ENCODE measurements around the gene RBM10.

RBM10 gene

DNA sequence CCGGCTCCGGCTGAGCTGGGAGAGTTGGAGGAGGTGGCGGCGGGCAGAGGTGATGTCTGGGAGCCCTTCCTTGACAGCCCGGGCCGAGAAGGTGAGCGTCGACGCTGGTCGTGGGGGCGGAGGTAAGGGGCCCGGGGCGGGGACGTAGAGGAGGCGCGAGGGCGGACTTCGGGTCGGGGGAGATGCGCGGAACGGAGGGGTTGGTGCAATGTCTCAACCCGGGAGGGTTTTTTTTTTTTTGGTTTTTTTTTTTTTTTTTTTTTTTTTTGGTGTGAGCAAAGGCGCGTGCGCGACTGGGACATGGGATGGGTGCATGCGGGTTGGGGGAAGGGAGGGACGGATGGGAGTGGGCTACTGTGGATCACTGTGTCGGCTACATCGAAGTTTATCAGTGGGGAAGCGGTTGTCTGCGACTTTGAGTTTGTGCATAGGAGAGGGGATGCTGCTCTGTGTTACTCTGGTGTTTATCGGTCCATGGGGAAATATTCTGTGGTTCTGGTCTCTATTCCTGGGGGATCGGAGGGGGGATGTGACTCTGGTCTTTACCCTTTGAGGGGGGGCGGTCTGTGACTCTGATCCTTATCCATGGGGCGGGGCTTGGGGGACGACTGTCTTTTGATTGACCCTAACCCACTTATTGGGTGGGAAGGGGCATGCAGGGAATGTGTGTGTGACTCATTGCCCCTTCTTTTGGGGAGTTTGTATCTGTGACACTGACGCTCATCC, 537 bp downstream of the RBM10 start:
- peak overlapping the region; percentile 78 for H3K4me3 ChIP-seq (ENCODE audit: low read depth, low read length)
- in situ Hi-C loops (cut with HindIII; ENCODE audit: low sequenced_read_pairs) = no loop called here
- no peak for DNase-seq (ENCODE audit: low read depth, low spot score)
- TF ChIP-seq, protein P1, sequence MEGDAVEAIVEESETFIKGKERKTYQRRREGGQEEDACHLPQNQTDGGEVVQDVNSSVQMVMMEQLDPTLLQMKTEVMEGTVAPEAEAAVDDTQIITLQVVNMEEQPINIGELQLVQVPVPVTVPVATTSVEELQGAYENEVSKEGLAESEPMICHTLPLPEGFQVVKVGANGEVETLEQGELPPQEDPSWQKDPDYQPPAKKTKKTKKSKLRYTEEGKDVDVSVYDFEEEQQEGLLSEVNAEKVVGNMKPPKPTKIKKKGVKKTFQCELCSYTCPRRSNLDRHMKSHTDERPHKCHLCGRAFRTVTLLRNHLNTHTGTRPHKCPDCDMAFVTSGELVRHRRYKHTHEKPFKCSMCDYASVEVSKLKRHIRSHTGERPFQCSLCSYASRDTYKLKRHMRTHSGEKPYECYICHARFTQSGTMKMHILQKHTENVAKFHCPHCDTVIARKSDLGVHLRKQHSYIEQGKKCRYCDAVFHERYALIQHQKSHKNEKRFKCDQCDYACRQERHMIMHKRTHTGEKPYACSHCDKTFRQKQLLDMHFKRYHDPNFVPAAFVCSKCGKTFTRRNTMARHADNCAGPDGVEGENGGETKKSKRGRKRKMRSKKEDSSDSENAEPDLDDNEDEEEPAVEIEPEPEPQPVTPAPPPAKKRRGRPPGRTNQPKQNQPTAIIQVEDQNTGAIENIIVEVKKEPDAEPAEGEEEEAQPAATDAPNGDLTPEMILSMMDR (IDR thresholded peaks at IDR 0.05; ENCODE audit: low read depth, low read length) = no peak

DNA sequence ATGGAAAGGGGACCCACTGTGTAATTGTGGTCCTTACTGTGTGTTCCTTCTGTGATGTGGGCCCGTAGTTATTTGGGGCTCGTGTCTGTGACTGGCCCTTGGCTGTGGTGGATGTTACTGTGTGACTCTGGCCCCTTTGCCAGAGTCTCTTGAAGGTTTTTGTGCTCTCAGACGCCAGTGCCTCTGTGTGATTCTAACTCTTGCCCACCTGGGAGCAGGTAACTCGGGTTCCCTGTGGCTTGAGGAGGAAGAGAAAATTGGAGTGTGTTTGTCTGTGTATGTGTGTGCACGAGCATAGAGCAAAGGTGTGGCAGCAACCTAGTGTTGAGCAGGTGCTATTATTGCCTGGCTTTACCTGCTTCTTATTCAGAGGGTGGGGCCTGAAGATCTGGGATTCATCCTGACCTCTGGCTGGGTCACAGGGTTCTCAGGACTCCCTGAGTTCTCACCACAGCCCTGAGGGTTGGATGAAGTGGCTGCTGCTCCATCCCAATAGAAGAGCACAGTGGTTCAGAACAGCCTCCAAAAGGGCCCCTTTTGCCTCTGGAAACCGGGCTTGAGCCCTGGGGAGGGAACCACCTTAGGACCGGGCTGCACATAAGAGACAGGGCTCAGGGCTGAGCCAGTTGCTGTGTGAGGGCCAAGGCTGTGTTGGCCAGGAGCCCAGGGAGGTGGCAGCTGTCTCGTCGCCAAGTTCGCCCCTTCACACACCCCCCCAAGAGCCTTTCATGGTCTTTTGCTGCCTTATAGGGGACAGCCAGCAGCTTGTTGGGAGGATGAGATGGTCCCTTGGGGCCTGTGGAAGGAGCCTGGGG, 1.3 kb downstream of the RBM10 start:
- peak overlapping the region; percentile 78 for H3K4me3 ChIP-seq (ENCODE audit: low read depth, low read length)
- DNase-seq (ENCODE audit: low read depth, low spot score) = no peak
- in situ Hi-C loops (cut with HindIII; ENCODE audit: low sequenced_read_pairs) = no loop called here
- TF ChIP-seq, protein P1 (IDR thresholded peaks at IDR 0.05; ENCODE audit: low read depth, low read length) = no peak

DNA sequence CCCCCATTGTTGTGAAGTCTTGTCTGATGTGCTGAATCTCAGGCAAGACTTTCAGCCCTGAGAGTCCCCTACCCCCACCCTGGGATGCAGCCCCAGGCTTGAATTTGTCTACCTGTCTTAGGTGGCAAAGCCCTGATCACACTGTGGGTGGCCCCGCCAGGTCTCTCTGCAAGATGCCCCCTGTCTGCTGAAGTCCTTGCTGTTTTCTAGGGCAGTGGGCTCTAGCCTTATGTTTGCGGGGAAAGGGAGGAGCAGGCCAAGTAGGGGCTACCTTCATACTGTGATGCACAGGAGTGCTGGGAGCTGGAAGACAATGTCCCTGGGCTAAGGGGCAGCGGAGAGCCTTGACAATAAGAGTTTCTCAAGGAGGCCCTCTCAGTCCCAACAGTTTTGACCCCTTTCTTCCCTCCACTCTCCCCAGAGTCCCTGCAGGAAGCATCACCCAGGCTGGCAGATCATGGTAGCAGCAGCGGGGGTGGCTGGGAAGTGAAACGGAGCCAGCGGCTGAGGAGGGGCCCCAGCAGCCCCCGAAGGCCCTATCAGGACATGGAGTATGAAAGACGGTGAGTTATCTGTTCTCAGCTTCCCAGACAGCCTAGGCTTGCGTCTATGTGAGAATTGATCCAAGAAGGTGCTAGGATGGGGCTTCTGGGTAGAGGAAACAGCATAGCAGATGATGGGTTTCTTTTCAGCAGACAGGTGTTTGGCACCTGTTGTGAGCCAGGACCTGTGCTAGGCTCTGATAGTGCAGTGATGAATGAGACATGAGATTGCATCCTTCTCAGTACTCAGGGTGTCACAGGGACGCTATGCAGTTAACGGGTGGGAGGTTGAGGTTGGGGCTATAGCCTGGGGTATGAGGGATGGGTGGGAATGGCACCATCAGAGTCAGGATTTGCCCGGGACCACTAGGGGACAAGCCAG, 2.2 kb downstream of the RBM10 start:
- peak overlapping the region; percentile 78 for H3K4me3 ChIP-seq (ENCODE audit: low read depth, low read length)
- DNase-seq (ENCODE audit: low read depth, low spot score) = no peak
- TF ChIP-seq, protein P1 (IDR thresholded peaks at IDR 0.05; ENCODE audit: low read depth, low read length) = no peak
- in situ Hi-C loops (cut with HindIII; ENCODE audit: low sequenced_read_pairs) = no loop called here

DNA sequence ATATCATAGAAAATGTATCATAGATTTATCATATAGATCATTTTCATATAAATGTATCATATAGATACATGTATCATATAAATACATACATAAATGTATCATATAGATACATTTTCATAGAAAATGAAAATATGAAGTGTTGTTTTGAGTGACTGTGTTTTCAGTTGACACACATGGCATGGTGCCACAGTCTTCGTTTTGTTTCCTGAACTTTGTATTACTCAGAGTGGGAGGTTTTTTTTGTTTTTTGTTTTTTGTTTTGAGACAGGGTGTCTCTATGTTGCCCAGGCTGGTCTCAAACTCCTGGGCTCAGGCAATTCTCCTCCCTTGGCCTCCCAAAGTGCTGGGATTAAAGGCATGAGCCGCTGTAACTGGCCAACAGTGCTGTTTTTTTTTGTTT, 3.9 kb downstream of the RBM10 start:
- no peak overlapping the region for H3K4me3 ChIP-seq (ENCODE audit: low read depth, low read length)
- TF ChIP-seq, protein P1 (IDR thresholded peaks at IDR 0.05; ENCODE audit: low read depth, low read length) = no peak
- in situ Hi-C loops (cut with HindIII; ENCODE audit: low sequenced_read_pairs) = no loop called here
- no peak for DNase-seq (ENCODE audit: low read depth, low spot score)

DNA sequence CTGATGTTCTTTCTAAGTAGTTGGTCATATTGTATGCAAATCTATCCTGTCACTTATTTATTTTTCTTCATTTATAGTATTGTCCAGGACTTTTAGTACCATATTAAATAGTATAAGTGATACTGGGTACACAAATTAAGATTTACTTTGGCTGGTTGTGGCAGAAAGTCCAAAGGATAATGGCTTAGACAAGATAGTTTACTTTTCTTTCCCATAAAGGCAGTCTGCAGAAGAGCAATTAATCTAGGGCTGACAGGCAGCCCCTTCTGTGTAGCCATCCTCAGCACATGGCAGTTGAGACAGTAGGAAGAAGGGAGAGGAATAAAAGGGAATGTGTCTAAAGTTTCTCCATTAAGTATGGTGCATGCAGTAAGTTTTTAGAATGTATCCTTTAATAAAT, 6.4 kb downstream of the RBM10 start:
- no peak for DNase-seq (ENCODE audit: low read depth, low spot score)
- in situ Hi-C loops (cut with HindIII; ENCODE audit: low sequenced_read_pairs) = no loop called here
- TF ChIP-seq, protein P1 (IDR thresholded peaks at IDR 0.05; ENCODE audit: low read depth, low read length) = no peak
- no peak overlapping the region for H3K4me3 ChIP-seq (ENCODE audit: low read depth, low read length)

All from astrocyte of the spinal cord (primary cell).